Kidney (tissue), 14 donors: Measurements from ENCODE around the gene FCHO1. TPM values are rescaled to one million over a fixed set of nuclear protein-coding genes. Genes with fewer than 3 reads are reported as not detected.

ENCODE experiments used
- DNase-seq, 5 donors: peaks; one replicate each; pipeline ENCODE4 v3.0.0-alpha.2; 2013 to 2020
- FAIRE-seq: peaks from 2 replicates; lab custom pipeline; 2012; peaks lifted over from hg19 to GRCh38; lab: Jason Lieb, UNC
- H3K27ac ChIP-seq, 2 donors: one replicate each; pipeline ENCODE4 v1.7.0; 2013; ENCODE audit warnings: low read depth in 2 of 2, low read length in 2 of 2, inconsistent platforms in 1 of 2
- H3K27me3 ChIP-seq: one replicate; pipeline ENCODE4 v1.7.1; 2013; ENCODE audit warnings: low read length, inconsistent platforms; ENCODE audit not compliant: control insufficient read depth, insufficient read depth
- H3K36me3 ChIP-seq, 3 donors: one replicate each; pipeline versions ENCODE4 v1.7.0 to v1.7.1; 2013; ENCODE audit warnings: low read length in 3 of 3, control low read depth in 1 of 3, inconsistent platforms in 1 of 3; ENCODE audit not compliant: insufficient read depth in 3 of 3, control insufficient read depth in 2 of 3
- H3K4me1 ChIP-seq, 3 donors: one replicate each; pipeline versions ENCODE4 v1.7.0 to v1.7.1; 2013; ENCODE audit warnings: low read length in 3 of 3, inconsistent platforms in 1 of 3, low read depth in 1 of 3; ENCODE audit not compliant: control insufficient read depth in 2 of 3, insufficient read depth in 2 of 3
- H3K4me3 ChIP-seq, 3 donors: one replicate each; pipeline versions ENCODE4 v1.7.0 to v1.8.1; 2013; ENCODE audit warnings: low read length in 3 of 3, control low read depth in 1 of 3, inconsistent platforms in 1 of 3
- H3K9ac ChIP-seq, 3 donors: one replicate each; pipeline versions ENCODE4 v1.7.0 to v1.7.1; 2013; ENCODE audit warnings: low read length in 3 of 3, control low read depth in 1 of 3, inconsistent platforms in 1 of 3
- H3K9me3 ChIP-seq, 3 donors: one replicate each; pipeline versions ENCODE4 v1.7.0 to v1.7.1; 2013; ENCODE audit warnings: low read length in 3 of 3, control low read depth in 1 of 3, inconsistent platforms in 1 of 3; ENCODE audit not compliant: control insufficient read depth in 2 of 3, insufficient read depth in 1 of 3
- intact Hi-C: fragments of 100-400 bp; cut with DNase I; formaldehyde crosslinking; loops from one replicate; pipeline ENCODE4 v1.11.1; 2022
- polyA plus RNA-seq: library from polyadenylated mRNA; stranded (reverse); fragments of 350-450 nt; fragmentation: Illumina TruSeq; extraction: RNeasy Lipid Tissue Mini Kit (QIAGEN cat#74804); gene quantifications from one replicate; pipeline ENCODE4 v1.2.3, GENCODE V29; 2014; ENCODE audit warnings: low read depth, low replicate concordance; ENCODE audit not compliant: insufficient read depth
- total RNA-seq: library from RNA; stranded (reverse); fragmentation: NEBNext Ultra II Directional; extraction: Animal tissue kit (Norgen Biotek cat#: 25700); gene quantifications from one replicate; pipeline ENCODE4 v1.2.1, GENCODE V29; 2021
- TF ChIP-seq, protein P1 (sequence below): IDR thresholded peaks from 3 replicates; pipeline ENCODE4 v1.5.1; 2012; ENCODE audit warnings: mild to moderate bottlenecking, moderate library complexity, borderline replicate concordance; ENCODE audit not compliant: insufficient read depth; ENCODE audit errors: extremely low read depth
- donor health status: control.
- donor health status: control.
- donor health status: control.
- donor health status: control.
- donor health status: control.
- donor health status: DM: yes; HTN: yes; CAD: no.
- donor health status: Normal renal cell carcinoma (clear cell type).

The FCHO1 gene
- total and polyA plus RNA-seq, 2 donors from 2014 or later = 0.52 to 5.9 TPM

DNA sequence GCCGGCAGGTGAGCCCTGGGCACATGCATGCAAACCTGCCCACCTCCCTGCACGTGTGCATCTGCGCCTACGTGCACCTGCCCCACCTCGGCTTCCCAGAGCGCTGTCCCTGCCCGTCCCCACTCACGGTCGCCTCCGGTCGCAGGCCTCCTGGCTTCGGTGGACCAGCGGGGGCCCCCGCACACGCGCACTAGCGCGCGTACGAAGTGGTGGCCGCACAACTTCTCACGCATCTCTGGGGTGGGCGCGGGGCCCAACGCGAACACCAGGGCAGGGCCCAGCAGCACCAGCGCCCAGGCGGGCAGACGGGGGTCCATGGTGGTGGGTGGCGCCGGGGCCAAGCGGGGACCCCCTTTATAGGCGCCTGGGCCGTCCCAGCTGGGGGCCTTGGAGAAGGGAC, 69.9 kb downstream of the FCHO1 start, which contains the start of gene INSL3:
Gene INSL3, minus strand, starts transcription at position 330 of the 400 bp plus-strand sequence. Its CDS starts 13 bp downstream, at position 317.
- intact Hi-C loops = no loop called here
- Histone ChIP-seq H3K27me3 (no peaks in the 10 kb centered on the region), H3K4me3 (no peak within 1 kb of the TSS), H3K9ac (no peak within 1 kb of the TSS), H3K36me3 (no peaks in the 10 kb centered on the region), H3K9me3 (no peaks in the 10 kb centered on the region), H3K27ac (no peak within 1 kb of the TSS), H3K4me1 (no peaks in the 10 kb centered on the region)
- FAIRE-seq (no peak), DNase-seq (no peak)
- TF ChIP-seq, protein P1, sequence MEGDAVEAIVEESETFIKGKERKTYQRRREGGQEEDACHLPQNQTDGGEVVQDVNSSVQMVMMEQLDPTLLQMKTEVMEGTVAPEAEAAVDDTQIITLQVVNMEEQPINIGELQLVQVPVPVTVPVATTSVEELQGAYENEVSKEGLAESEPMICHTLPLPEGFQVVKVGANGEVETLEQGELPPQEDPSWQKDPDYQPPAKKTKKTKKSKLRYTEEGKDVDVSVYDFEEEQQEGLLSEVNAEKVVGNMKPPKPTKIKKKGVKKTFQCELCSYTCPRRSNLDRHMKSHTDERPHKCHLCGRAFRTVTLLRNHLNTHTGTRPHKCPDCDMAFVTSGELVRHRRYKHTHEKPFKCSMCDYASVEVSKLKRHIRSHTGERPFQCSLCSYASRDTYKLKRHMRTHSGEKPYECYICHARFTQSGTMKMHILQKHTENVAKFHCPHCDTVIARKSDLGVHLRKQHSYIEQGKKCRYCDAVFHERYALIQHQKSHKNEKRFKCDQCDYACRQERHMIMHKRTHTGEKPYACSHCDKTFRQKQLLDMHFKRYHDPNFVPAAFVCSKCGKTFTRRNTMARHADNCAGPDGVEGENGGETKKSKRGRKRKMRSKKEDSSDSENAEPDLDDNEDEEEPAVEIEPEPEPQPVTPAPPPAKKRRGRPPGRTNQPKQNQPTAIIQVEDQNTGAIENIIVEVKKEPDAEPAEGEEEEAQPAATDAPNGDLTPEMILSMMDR = no peak

DNA sequence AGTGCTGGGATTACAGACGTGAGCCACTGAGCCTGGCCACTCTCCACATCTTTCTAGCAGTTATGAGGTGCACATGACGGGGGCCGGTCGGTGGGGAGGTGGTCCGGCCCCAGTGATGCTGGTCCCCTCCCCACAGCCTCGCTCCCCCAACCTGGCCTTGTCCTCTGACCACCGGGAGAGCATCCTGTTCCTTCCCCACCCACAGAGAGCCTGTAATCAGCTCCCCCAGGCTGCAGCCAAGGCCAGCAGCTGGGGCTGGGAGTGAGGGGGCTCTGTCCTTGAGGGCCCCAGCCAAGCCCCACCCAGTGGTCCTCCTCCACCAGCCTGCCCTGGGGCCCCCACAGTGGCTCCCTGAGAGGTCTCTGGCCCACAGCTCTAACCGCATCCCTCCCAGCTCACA, 73.1 kb downstream of the FCHO1 start:
- DNase-seq (no peak), FAIRE-seq (no peak)
- H3K36me3 ChIP-seq = no peaks in the 10 kb centered on the region
- H3K27ac ChIP-seq = no peak overlapping the region
- no peaks in the 10 kb centered on the region for H3K4me1 ChIP-seq
- H3K9me3 ChIP-seq = no peaks in the 10 kb centered on the region
- no peak overlapping the region for H3K4me3 ChIP-seq
- intact Hi-C loops = no loop called here
- no peaks in the 10 kb centered on the region for H3K27me3 ChIP-seq
- TF ChIP-seq, protein P1 = no peak
- H3K9ac ChIP-seq = no peak overlapping the region

DNA sequence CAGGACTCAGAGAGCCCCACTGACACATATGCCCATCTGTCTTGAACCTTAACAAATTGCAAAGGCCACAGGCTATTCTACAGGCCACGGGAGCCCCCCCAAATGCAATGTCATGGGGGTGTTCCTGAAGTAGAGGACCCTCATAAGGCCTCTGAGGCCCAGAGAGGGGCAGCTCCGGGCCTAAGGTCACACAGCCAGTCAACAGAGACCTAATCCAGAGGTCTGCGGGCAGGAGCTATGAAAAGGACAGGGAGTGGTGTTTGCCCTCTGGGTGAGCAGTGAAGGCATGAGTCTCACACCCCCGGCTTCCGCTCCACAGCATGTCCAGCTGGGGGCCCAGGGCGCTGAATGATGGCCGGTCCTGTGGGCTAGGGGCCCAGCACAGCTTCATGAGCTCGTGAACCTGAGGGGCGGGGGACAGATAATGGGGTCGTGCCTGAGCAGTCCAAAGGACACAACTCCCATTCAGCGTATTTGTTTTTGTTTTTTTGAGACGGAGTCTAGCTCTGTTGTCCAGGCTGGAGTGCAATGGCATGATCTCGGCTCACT, 75.3 kb downstream of the FCHO1 start:
- no peaks in the 10 kb centered on the region for H3K4me1 ChIP-seq
- no peak overlapping the region for H3K9ac ChIP-seq
- no peak overlapping the region for H3K27ac ChIP-seq
- no peak for FAIRE-seq
- no peak overlapping the region for H3K4me3 ChIP-seq
- TF ChIP-seq, protein P1 = no peak
- DNase-seq = no peak
- H3K9me3 ChIP-seq = no peaks in the 10 kb centered on the region
- intact Hi-C loops = no loop called here
- H3K36me3 ChIP-seq = no peaks in the 10 kb centered on the region
- no peaks in the 10 kb centered on the region for H3K27me3 ChIP-seq
